GM12873 (cell line): ENCODE data around the gene PATJ.

ENCODE experiments used
- CTCF ChIP-seq: IDR thresholded peaks from 2 replicates; pipeline ENCODE4 v1.5.1; 2012; ENCODE audit warnings: low read depth, mild to moderate bottlenecking, moderate library complexity, low read length, control low read depth; ENCODE audit not compliant: insufficient read depth; ENCODE audit errors: missing control alignments

Gene PATJ

GRCh38 chr1:61980561-61980960, 238.3 kb downstream of the PATJ start:
- no peak for TF ChIP-seq CTCF

GRCh38 chr1:61981870-61982660, 239.8 kb downstream of the PATJ start:
- no peak for TF ChIP-seq CTCF

GRCh38 chr1:61983236-61983635, 241.0 kb downstream of the PATJ start:
- no peak for TF ChIP-seq CTCF

GRCh38 chr1:61992257-61992656, 250.0 kb downstream of the PATJ start:
- no peak for TF ChIP-seq CTCF

DNA sequence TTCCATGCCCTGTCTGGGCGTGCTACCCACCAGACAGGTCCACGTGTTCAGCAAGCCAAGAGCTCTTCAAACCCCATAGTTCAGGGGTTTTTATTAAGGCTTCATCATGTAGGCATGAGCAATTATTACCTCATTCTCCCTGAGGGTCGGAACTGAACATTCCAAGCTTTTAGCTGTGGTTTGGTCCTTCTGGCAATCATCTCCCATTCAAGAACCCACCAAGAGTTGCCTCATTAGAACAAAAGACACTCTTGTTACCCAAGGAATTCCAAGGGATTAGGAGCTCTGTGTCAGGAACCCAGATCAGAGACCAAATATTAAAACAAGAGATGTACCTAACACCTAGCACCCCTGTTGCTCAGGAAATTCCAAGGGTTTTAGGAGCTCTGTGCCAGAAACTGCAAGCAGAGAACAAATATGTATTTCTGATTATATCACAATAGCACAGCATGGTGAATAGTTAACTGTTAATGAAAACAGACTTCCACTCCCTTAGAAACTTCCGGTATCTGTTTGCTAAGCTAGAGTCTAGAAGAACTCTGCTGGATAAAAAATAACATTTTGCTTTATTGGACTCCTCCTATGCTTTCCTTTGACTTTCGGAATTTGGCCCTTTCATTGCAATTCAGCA, 251.2 kb downstream of the PATJ start:
- TF ChIP-seq CTCF: no peak

GRCh38 chr1:61995641-61996040, 253.4 kb downstream of the PATJ start:
- TF ChIP-seq CTCF: no peak

DNA sequence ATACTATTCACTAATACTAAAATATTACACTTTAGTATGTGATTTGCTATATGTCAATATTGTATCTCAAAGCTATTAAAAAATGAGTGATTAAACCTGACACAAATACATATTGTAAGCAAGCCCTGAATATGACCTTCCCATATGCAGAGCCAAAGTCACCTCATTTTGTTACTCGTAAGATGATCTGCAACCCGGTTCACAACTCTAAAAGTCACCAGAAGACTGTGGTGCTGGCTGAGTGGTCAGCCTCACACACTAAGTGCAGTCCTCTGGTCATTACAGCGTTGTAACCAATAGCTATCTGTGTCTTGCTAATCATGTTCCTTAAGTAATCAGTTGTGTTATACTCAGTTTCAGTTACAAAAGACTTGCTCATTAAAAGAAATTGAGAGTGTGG, 254.8 kb downstream of the PATJ start:
- TF ChIP-seq CTCF: no peak
